ENCODE data around the gene DYNC1H1.
"Not testable (repeated sequence)": the region's sequence is repeated elsewhere in the genome, so short reads cannot be mapped to it uniquely, and the experiment has no call there.

DYNC1H1 gene

DNA sequence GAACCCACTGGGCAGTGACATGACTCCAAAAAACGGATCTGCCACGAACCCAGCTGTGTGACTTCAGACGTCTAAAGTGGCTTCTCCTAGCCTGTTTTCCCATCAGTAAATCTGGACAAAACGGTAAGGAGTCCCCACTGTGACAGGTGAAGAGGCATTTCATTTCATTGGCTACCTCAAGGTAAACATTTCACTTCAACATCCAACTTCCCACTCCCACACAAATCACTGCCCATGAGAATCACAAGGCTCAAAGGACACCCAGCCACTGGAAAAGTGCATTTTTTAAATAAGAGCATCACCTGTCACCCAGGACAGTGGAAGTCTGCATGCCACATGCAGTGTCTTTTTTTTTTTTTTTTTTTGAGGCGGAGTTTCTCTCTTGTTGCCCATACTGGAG lies 94.6 kb downstream of the DYNC1H1 start:
- no peak for DNase-seq (ENCODE audit: low read depth in 2 of 3, low spot score in 1 of 3)

DNA sequence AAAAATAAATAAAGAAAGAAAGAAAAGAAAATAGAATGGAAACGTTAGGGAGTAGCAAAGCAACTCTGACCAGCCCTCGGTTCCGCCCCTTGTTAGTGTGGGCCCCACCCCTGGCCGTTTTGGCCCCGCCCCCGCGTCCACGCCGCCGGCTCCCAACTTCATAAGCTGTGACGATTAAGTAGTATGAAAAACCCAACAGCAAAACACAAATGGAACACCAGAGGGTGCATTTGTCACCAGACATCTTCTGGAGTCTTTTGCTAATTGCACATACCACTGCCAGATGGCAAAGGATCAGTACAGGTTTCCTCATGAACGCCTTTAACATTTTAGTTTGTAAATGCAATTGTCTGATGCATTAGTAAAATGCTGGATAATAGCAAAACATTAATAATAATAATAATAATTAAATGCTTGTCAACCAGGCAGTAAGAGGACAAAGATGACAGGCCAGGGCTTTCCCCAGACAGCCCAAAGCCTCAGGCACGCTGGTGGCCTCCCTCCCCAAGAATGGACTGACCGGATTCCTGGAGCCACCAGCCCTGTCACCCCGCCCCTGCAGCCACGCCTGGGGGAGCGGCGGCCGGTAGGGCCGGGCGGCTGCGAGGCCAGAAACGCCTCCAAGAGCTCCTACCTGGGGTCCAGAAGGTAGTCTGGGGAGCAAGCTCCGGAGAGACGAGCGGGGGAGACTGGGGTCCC lies 98.9 kb downstream of the DYNC1H1 start:
- DNase-seq (ENCODE audit: low read depth in 2 of 3, low spot score in 1 of 3): peak; percentile 51 to 65 (median 57)

DNA sequence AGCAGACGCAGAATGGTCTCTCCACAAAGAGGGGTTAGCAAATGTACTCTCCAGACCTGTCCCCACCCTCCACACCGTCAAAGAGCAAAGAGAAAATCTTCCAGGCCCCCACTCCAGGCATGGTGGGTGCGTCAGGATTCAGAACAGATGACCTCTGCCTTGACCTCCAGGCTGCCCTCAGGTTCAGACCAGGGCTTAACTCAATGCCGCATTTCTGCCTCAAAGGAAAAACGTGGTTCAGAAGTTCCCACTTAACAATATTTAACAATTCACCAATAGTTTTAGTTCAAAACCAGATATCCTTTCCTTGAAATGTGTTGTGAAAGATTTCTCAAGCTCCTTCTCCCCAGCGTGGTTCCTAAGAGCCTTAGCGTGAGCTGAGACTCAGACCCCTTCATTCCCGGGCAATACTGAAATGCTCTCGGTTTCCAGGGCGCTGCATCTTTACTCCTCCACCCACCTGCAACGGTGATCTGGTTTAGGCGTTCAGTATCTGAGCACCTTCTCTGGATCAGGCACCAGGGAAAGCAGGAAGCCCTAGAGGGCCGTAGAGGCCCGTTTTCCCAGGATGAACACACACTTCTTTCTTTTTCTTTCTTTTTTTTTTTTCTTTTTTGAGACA lies 99.5 kb downstream of the DYNC1H1 start:
- no peak for DNase-seq (ENCODE audit: low read depth in 2 of 3, low spot score in 1 of 3)

DNA sequence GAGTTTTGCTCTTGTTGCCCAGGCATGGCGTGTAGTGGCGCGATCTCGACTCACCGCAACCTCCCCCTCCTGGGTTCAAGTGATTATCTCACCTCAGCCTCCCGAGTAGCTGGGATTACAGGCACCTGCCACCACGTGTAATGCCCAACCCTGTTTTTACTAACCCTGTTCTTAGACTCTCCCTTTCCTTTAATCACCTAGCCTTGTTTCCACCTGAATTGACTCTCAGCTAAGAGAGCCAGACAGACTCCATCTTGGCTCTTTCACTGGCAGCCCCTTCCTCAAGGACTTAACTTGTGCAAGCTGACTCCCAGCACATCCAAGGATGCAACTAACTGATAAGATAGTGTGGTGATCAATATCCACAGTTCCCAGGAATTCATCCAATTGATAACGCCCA lies 100.2 kb downstream of the DYNC1H1 start:
- DNase-seq (ENCODE audit: low read depth in 2 of 3, low spot score in 1 of 3): not testable (repeated sequence)

DNA sequence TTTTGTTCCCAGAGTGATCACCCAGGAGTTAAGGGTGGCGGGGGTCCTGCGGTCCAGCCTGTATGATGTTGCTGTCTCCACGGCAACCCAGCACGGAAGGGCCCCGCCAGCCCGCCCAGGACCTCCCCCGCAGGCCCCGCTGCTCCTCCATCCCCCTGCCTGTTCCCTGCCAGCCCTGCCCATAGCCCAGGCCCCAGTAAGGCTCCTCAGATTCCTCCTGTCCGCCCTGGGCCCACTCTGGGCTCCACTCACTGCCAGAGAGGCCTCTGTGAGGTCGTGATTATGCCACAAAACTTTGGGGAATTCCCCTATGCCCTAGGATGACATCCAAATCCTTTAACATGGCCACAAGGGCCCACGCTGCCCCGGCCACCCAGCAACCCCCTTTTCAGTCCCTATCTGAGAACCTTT lies 101.7 kb downstream of the DYNC1H1 start:
- DNase-seq (ENCODE audit: low read depth in 2 of 3, low spot score in 1 of 3): no peak

DNA sequence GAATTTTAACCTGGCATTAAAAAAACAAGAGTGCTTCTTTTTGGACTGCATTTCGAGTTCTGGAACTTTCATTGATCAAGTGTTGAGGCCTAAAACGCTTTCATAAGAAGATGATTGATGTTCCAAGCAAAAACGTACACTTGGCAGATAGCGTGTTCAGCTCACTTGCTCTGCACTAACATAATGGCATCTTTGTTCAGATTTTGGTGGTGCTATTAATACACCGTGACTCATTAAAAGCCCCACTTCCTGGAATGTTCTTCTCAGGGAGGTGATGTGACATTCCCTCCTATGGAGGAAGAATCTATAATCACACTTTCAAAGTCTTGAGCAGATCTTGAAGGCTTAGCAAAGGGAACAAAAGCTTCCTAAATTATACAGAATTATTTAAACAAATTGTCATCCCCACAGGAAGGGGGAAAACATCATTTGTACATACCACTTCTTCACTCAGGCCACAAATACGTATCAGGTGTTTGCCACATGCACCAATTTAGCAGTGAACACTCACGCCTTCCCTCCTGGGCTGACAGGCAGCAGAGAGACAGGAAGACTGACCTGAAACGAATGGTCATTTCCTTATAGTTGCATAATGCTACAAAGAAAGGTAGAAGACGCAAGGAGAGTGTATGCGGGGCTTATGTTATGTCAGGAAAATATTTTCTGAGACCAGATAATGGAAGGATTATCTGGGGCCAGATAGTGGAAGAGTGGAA lies 107.1 kb downstream of the DYNC1H1 start:
- no peak for DNase-seq (ENCODE audit: low read depth in 2 of 3, low spot score in 1 of 3)

DNA sequence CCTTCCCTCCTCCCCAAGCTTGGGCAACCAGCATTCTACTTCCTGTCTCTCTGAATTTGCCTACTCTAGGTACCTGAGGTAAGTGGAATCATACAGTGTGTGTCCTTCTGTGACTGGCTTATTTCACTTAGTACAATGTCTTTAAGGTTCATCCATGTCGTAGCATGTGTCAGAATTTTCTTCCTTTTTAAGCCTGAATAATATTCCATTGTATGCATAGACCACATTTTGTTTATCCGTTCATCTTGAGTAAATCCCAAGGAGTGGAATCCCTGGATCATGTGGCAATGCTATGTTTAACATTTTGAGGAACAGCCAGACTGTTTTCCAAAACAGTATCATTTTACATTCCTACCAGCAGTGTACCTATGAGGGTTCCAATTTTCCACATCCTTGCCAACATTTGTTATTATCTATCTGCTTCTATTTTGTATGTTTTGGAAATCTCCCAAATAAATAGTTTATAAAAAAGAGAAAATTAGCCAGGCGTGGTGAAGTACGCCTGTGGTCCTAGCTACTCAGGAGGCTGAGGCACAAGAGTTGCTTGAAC lies 110.1 kb downstream of the DYNC1H1 start:
- DNase-seq (ENCODE audit: low read depth in 2 of 3, low spot score in 1 of 3): no peak

DNA sequence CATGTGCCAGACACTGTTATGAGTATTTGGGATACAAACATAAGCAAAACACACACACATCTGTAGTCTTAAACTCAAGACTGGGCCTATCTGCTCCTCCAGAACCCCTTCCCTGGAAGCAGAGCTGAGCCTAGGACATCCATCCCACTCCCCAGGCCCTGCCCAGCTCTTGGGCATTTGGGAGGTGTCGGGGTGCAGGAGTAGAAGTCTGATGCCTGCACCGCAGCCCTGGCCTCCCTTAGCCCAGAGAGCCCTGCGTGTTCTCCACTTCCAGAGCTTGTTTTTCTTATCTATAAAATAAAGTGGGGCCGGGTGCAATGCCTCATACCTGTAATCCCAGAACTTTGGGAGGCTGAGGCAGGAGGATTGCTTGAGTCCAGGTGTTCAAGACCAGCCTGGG lies 110.8 kb downstream of the DYNC1H1 start:
- DNase-seq (ENCODE audit: low read depth in 2 of 3, low spot score in 1 of 3): no peak

DNA sequence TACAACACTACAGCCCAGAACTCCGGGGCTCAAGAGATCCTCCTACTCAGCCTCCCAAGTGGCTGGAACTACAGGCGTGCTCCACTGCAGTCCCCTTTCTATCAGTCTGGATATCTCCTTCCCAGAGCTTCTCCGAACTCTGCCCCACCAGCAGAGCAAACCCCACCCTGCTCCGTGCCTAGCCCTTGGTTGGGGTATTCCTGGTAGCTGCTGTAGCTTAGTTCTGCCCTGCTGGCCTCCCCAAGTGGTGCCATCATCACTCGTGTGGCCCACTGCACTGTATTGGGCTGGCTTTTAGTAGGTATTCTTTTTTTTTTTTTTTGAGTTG lies 113.0 kb downstream of the DYNC1H1 start:
- no peak for DNase-seq (ENCODE audit: low read depth in 2 of 3, low spot score in 1 of 3)

DNA sequence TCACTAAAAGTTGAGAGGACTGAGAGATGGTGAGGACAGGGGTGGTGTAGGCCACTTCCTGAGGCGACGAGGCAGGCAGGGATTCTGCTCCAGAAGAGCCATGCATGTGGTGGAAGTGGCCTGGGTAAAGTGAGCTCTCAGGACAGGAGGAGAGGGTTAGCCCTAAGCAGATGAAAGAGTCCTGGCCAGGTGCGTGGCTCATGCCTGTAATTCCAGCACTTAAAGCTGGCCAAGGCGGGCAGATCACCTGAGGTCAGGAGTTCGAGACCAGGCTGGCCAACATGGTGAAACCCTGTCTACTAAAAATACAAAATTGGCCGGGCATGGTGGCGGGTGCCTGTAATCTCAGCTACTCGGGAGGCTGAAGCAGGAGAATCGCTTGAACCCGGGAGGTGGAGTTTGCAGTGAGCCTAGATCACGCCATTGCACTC lies 114.0 kb downstream of the DYNC1H1 start:
- not testable (repeated sequence) for DNase-seq (ENCODE audit: low read depth in 2 of 3, low spot score in 1 of 3)

DNA sequence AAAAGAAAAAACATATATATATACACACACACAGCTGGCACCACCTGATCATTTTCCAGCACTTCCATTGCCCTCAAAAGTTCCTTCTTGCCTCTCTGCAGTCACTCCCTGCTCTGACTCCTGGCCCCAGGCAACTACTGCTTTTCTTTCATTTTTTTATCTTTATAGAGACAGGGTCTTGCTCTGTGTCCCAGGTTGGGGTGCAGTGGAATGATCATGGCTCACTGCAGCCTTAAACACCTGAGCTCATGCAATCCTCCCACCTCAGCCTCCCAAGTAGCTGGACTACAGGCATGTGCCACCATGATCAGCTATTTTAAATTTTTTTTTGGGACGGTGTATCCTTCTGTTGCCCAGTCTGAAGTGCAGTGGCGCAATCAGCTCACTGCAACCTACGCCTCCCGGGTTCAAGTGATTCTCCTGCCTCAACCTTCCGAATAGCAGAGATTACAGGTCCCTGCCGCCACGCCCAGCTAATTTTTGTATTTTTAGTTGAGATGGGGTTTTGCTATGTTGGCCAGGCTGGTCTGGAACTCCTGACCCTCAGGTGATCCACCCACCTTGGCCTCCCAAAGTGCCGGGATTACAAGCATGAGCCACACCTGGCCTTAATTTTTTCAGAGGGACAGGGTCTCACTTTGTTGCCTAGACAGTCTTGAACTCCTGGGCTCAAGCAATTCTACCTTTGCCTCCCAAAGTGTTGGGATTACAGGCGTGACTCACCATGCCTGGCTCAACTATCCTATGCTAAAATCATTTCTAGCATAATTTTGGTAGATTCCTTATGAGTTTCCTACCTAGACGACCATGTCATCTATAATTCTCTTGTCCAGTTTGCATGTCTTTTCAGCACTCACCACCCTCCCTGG lies 114.7 kb downstream of the DYNC1H1 start:
- DNase-seq (ENCODE audit: low read depth in 2 of 3, low spot score in 1 of 3): no peak

DNA sequence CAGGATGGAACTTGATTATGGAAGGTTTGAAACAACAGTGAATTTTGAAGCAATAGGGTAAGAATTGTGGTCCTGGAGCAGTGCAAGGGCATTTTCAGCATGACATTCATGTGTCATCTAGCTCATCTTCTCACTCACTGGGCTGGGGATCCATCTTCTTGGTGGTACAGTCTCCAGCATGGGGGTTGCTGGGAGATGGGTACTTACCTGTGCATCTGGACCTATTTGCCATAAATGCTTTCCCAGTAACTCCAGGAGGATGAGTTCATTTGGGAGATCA lies 115.3 kb downstream of the DYNC1H1 start:
- DNase-seq (ENCODE audit: low read depth in 2 of 3, low spot score in 1 of 3): no peak

DNA sequence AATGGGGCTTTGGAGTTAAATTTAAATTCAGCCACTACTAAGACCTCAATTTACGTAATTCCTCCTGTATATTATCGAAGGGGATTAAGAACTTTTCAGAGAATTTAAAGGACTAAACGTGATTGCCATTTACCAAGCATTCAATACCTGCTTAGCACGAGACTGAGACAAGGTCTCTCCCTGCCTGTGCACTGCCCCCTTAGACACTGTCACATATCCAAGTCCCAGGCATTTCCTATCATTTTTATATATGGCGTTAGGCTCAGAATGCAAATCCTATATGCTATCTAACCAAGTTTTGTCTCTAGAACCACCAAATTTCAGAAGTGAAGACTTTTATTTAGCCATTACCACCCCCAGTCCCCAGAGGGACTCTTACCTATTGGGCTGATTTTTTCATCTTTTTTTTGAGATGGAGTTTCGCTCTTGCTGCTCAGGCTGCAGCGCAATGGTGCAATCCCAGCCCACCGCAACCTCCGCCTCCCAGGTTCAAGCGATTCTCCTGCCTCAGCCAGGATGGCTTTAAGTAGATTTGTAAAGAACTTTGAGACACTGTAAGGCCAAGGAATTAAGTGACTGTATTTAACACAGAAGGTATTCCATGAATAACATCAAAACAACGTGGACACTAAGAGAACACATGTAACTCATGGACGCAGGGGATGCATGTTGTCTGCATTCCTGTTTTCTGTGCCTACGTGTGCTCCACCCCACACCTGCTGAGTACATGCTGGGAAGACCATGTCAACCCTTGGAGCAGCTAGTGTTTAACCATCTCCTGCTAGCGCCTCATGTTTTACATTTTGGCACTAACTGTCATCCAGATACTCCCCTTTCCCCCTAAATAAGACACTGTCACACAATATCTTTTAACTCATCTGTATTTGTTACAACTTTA lies 116.1 kb downstream of the DYNC1H1 start:
- DNase-seq (ENCODE audit: low read depth in 2 of 3, low spot score in 1 of 3): no peak

DNA sequence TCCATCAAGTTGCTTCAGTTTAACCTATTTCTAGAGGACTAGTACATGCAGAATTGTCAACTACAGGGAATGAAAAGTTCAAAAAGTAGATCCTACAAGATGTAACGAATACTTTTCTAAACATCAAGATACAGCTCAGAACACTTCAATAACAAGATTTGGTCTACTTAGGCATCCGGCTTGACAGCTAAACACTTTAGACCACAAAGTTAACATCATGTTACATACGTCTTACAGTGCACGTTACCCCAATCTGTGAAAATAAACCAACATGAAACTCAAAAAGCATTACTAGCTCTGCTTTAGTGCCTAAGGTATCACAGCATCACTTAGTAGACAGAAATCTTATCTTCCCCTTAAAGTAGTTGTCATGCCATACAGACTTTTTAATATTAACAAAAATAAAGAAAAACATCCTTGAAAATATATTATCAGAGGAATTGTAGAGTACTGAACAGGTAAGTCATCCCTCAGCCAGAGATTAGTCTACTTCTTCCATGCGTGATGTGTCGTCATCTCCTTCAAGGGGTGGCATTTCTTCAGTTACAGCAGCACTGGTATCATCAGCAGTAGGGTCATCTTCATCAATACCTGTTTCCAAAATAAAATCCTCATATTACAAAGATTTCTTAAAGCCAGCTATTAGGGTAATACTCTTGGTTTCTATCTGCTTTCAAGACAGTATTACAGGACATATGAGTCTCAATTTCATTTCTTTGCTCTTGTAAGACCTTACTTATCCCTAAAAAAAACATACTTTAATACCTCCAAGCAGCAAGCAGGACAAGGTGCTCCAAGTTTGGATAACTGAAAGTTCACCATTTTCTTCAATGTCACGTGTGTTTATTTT lies 117.1 kb downstream of the DYNC1H1 start:
- DNase-seq (ENCODE audit: low read depth in 2 of 3, low spot score in 1 of 3): no peak

DNA sequence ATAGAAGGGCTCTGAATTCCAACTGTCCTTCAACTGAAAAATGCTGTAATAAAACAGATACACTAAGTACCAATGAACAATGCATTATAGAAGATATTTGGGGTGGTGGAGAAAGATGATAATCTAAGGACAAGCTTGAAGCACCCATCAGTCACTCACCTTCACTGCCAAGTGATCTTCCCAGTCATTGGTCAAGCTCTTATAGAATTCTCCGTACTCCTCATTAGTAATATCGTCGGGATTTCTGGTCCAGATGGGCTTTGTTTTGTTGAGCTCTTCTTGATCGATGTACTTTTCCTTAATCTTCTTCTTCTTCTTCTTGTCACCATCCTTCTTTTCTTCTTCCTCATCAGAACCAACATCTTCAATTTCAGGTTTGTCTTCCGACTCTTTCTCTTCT lies 120.1 kb downstream of the DYNC1H1 start:
- DNase-seq (ENCODE audit: low read depth in 2 of 3, low spot score in 1 of 3): not testable (repeated sequence)

DNA sequence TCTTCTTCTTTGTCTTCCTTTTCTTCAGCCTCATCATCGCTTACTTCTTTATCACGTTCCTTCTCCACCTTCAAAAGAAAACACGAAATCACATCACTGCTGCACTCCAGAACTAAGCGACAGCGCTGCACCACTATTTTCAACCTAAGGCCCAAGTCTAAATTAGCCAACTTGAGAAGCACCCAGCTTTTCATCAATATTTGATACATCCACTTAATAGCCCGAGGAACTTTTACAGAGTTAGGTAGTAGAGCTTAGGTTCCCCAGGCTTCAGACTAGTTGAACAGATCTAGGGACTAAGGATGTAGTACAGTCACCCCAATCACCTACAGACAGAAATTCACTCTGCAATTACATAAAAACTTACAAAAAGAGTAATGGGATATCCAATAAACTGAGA lies 120.6 kb downstream of the DYNC1H1 start:
- DNase-seq (ENCODE audit: low read depth in 2 of 3, low spot score in 1 of 3): no peak

DNA sequence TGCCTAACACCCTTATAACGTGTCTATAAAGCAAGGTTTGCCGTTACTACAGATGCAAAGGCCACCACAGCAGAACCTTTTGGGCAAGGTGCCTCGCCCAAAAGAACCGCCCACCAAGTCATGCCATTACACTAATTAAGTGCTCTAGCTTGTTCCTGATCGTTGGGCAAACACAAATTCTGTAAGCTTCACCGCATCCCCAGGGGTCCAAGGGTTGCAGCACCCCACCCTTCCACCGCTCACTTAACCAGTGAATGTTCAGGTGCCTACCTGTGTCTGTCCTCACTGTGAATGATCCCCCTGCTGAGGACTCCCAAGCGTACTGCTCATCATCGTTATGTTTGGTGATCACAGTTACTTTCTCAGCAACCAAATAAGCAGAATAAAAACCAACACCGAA lies 121.1 kb downstream of the DYNC1H1 start:
- no peak for DNase-seq (ENCODE audit: low read depth in 2 of 3, low spot score in 1 of 3)

DNA sequence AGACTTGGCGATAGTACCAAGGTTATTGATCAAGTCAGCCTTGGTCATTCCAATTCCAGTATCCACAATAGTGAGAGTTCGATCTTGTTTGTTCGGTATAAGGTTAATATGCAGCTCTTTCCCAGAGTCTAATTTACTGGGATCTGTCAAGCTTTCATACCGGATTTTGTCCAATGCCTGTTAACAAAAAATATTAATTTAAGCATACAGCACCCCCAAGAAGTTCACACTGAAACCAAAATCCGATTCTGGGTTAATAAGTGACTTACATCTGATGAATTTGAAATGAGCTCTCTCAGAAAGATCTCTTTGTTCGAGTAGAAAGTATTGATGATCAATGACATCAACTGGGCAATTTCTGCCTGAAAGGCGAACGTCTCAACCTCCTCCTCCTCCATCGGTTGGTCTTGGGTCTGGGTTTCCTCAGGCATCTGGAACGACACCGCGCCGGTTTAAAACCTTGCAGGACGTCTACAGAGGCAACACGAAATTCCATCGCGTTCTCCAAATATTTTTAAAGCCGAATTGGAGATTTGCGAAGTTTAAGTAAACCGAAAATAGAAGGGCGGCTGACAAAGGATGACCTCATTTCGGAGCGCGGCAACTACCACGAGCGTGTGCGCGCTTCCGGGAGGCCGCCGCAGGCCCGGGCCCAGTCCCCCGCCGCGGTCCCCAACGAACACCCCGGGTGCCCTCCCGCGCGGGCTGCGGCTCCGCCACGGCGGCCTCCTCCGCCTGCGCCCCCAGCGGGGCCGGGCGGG lies 121.8 kb downstream of the DYNC1H1 start:
- peak; percentile 26 to 50 (median 35) for DNase-seq (ENCODE audit: low read depth in 2 of 3, low spot score in 1 of 3)

DNA sequence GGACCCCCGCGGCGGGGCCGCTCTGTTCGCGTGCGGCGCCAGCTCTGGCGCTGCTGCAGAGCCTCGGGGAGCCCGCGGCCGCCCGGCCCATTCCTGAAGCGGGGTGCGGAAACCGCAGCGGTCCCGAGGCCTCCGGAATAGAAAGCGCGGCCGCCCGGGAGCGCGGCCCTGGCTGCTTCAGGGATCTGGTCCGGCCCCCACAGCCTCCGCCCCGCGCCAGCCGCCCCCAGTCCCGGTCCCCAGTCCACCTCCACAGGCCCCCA lies 122.3 kb downstream of the DYNC1H1 start:
- DNase-seq (ENCODE audit: low read depth in 2 of 3, low spot score in 1 of 3): no peak
